HG02571 (cell line): ENCODE data around the gene NFIL3.
A peak's percentile ranks its signal among the peaks of the same experiment; 100 is the strongest.

Source experiments
- ATAC-seq: cut with Tn5 transposase; IDR thresholded peaks from one replicate; pipeline ENCODE4 v1.9.1; 2021; ENCODE audit warnings: mild to moderate bottlenecking, moderate library complexity; ENCODE audit not compliant: unreplicated experiment

The NFIL3 gene

GRCh38 chr9:91422758-91423711, 597 bp downstream of the NFIL3 start:
- ATAC-seq = peak; percentile 43

GRCh38 chr9:91421971-91422757, 1.5 kb downstream of the NFIL3 start:
- no peak for ATAC-seq

GRCh38 chr9:91421128-91421765, 2.4 kb downstream of the NFIL3 start:
- ATAC-seq = no peak

GRCh38 chr9:91420501-91421127, 3.0 kb downstream of the NFIL3 start:
- ATAC-seq = no peak

- ATAC-seq = no peak
These were observed 4.1 kb downstream of the NFIL3 start for GRCh38 chr9:91419222-91420191.

GRCh38 chr9:91418215-91418610, 5.4 kb downstream of the NFIL3 start:
- no peak for ATAC-seq

- no peak for ATAC-seq
These were observed 5.9 kb downstream of the NFIL3 start for GRCh38 chr9:91417602-91418214.

- ATAC-seq = no peak
These were observed 7.4 kb downstream of the NFIL3 start for GRCh38 chr9:91416096-91416712.

GRCh38 chr9:91415290-91415689, 8.3 kb downstream of the NFIL3 start:
- peak; percentile 94 for ATAC-seq

- ATAC-seq = no peak
These were observed 10.7 kb downstream of the NFIL3 start for GRCh38 chr9:91412941-91413340.

GRCh38 chr9:91411096-91411771, 12.4 kb downstream of the NFIL3 start:
- no peak for ATAC-seq

GRCh38 chr9:91410161-91410560, 13.5 kb downstream of the NFIL3 start:
- ATAC-seq = no peak

- ATAC-seq = no peak
These were observed 15.2 kb downstream of the NFIL3 start for GRCh38 chr9:91408475-91408874.

GRCh38 chr9:91407580-91408318, 15.9 kb downstream of the NFIL3 start:
- no peak for ATAC-seq

- no peak for ATAC-seq
These were observed 18.1 kb downstream of the NFIL3 start for GRCh38 chr9:91405343-91406077.

- no peak for ATAC-seq
These were observed 19.7 kb downstream of the NFIL3 start for GRCh38 chr9:91403665-91404543.
